ENCODE data around the gene ENTPD7. TPM values are rescaled to one million over a fixed set of nuclear protein-coding genes. Genes with fewer than 3 reads are reported as not detected.

ENTPD7 gene
- total RNA-seq, 1 experiment from 2014 or later: 11.4 TPM

DNA sequence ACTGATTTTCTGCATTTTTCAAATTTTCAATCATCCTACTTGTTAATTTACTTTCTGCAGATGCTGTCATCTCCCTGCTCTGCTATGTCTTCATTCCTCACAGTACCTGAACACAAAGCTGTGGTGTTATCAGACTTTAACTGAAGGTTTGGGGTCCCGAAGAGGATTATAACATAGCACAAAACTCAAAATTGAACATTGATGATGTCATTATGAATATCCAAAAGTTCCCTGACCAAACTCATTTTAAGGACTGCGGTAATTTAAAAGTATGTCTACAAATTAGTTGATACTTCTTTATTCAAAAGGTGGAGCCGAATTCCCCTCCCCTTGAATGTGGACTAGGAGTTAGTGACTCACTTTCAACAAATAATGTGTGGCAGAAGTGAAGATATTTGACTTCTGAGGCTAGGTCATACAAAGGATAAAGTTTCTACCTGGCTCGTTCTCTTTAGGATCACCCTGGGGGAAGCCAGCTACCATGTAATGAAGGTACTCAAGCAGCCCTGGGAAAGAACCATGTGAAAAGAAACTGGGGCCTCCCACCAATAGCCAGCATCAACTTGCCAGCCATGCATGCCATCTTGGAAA is 6.4 kb upstream of the ENTPD7 start (continued):
- TF ChIP-seq, protein P1, sequence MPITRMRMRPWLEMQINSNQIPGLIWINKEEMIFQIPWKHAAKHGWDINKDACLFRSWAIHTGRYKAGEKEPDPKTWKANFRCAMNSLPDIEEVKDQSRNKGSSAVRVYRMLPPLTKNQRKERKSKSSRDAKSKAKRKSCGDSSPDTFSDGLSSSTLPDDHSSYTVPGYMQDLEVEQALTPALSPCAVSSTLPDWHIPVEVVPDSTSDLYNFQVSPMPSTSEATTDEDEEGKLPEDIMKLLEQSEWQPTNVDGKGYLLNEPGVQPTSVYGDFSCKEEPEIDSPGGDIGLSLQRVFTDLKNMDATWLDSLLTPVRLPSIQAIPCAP (CRISPR knock-in tag; IDR thresholded peaks at IDR 0.05): no peak

DNA sequence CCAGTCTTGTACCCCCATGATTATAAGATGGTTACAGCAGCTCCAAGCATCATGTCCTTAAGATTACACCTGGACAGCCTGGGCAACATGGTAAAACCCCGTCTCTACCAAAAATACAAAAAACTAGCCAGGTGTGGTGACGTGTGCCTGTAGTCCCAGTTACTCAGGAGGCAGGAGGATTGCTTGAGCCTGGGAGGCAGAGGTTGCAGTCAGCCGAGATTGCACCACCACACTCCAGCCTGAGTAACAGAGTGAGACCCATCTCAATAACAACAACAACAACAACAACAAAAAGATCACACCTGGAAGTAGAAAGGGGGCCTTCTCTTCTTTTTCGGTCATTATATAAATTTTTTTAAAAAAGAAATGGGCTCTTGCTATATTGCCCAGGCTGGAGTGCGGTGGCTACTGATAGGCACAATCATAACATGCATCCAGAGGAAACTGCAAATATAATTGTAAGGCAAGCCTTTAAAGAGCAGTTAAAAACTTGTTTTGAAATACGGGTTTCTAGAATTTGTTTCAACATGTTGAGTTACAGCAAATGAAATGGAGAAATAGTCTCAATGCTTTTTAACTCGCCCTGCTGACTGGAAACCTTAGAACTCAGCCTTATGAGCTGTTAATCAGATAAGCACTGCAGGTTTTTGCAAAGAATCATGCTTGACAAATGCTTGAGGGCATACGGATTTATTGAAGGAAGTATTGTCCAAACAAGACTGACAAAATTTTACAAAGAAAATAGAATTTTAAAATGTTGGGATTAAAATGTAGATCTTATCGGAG is 4.7 kb upstream of the ENTPD7 start:
- no peak for DNase-seq (ENCODE audit: low spot score)
- Mint-ChIP-seq H3K4me1 (peaks cover 7% of the 10 kb centered on the region), H3K36me3 (no peaks in the 10 kb centered on the region), H3K4me3 (no peak overlapping the region), H3K27ac (no peak overlapping the region), H3K9me3 (no peaks in the 10 kb centered on the region), H3K27me3 (ENCODE audit: low read depth) (peaks cover 43% of the 10 kb centered on the region)
- no peak for TF ChIP-seq ZNF396 (CRISPR knock-in tag; IDR thresholded peaks at IDR 0.05; ENCODE audit: borderline replicate concordance)
- TF ChIP-seq NFYB (CRISPR knock-in tag; conservative IDR thresholded peaks at IDR 0.05; ENCODE audit: low read depth): no peak
- TF ChIP-seq RORB (CRISPR knock-in tag; IDR thresholded peaks at IDR 0.05): no peak
- TF ChIP-seq, protein P2, sequence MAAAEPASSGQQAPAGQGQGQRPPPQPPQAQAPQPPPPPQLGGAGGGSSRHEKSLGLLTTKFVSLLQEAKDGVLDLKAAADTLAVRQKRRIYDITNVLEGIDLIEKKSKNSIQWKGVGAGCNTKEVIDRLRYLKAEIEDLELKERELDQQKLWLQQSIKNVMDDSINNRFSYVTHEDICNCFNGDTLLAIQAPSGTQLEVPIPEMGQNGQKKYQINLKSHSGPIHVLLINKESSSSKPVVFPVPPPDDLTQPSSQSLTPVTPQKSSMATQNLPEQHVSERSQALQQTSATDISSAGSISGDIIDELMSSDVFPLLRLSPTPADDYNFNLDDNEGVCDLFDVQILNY (CRISPR knock-in tag; IDR thresholded peaks at IDR 0.05): no peak
- ATAC-seq: no peak
- ChIA-PET CTCF (no interaction called here), POLR2A (interaction anchor here (0.6 kb wide), 1 partner anchor 113 kb away, joined by 3 read pairs; no protein-coding TSS in a partner anchor)

DNA sequence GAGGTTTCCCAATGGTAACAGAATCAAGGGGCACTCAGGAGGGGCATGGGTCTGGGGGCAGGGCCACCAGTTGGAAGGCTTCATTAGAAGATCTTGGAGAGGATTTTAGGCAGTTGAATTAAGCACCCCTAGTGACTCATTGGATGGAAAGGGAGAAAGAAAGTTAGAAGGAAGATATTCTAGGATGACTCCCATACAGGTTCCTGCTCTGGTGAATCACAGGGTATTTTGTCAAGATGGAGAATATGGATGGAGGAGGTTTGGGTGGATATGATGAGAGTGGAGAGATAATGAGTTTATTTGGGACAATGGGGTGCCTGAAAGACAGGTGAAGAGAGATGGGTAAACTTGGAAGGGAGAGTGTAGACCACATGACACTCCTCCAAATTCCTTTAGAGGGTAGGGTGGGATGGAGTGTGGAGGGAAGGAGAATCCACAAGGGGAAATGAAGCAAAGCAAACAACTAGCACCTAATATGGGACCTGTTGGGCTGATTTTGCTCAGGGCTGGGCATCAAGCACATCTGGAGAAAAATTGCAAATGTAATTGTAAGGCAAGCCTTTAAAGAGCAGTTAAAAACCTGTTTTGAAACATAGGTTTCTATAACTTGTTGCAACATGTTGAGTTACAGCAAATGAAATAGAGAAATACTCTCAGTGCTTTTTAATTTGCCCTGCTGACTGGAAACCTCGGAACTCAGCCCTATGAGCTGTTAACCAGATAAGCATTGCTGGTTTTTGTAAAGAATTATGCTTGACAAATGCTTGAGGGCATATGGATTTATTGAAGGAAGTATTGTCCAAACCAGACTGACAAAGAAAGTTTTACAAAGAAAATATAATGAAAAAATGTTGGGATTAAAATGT is 2.9 kb upstream of the ENTPD7 start:
- Mint-ChIP-seq H3K9me3 (no peaks in the 10 kb centered on the region), H3K27me3 (ENCODE audit: low read depth) (peaks cover 34% of the 10 kb centered on the region), H3K4me3 (no peak overlapping the region), H3K36me3 (no peaks in the 10 kb centered on the region), H3K27ac (no peak overlapping the region), H3K4me1 (peaks cover 17% of the 10 kb centered on the region)
- TF ChIP-seq HMGXB4 (CRISPR knock-in tag; IDR thresholded peaks at IDR 0.05): no peak
- ATAC-seq: no peak
- ChIA-PET CTCF (no interaction called here), POLR2A (no interaction called here)
- no peak for DNase-seq (ENCODE audit: low spot score)

DNA sequence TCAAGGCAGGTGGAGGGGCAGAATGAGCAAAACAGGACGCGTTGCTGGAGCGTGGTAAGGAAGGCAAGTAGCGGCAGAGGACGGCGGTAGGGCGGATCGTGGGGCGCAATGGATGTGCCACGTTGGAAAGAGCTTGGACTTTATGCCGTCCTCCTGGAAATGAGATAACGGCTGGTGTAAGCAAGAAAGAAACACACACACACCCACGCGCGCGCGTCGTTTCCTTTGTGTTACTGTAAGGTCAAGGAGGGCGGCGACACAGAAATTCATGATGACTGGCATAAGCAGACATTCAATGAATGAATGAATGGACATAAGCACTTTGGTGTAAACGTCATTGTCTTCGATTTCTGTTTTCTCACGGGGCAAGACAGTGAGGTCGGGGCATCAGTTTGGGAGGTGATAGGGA is 683 bp upstream of the ENTPD7 start:
- DNase-seq (ENCODE audit: low spot score) (peak; percentile 15), ATAC-seq (no peak)
- Mint-ChIP-seq H3K27ac (0 out of 2 replicates have a peak overlapping the region, but pooled peaks have one; percentile 39), H3K36me3 (no peaks in the 10 kb centered on the region; the same call in 1 of the 2 replicates), H3K9me3 (no peaks in the 10 kb centered on the region), H3K4me3 (peak overlapping the region; percentile 92), H3K27me3 (ENCODE audit: low read depth) (peaks cover 34% of the 10 kb centered on the region), H3K4me1 (peaks cover 18% of the 10 kb centered on the region)
- ChIA-PET POLR2A (interaction anchor here (1.1 to 1.9 kb wide), 4 partner anchors 37 to 228 kb away, joined by 3 to 11 read pairs (median 7); partner anchors contain the start of genes COX15, CUTC, GOT1 and SLC25A28), CTCF (interaction anchor here (0.6 to 1.6 kb wide), 14 partner anchors 19 to 228 kb away, joined by 3 to 11 read pairs (median 4); partner anchors contain the start of genes GOT1 and SLC25A28)
- 0 out of 2 replicates have a peak, but pooled peaks have one; percentile 15 for TF ChIP-seq GTF2I (CRISPR knock-in tag; conservative IDR thresholded peaks at IDR 0.05)
- no peak for TF ChIP-seq GRHL2 (CRISPR knock-in tag; IDR thresholded peaks at IDR 0.05; ENCODE audit: insufficient replicate concordance, severe bottlenecking)
- TF ChIP-seq ZNF121 (CRISPR knock-in tag; IDR thresholded peaks at IDR 0.05): peak; percentile 78; the same call in 1 of the 2 replicates
